Measurements from ENCODE around the gene ADRB1.

Gene ADRB1

GRCh38 chr10:114043532-114044246 is at the start of gene ADRB1:
Gene ADRB1, plus strand, starts transcription at chr10:114043866. Its CDS starts 267 bp downstream, at chr10:114044133.
- TF ChIP-seq GATA3 (IDR thresholded peaks at IDR 0.05; ENCODE audit: low read depth, low read length) (no peak), GATA2 (IDR thresholded peaks at IDR 0.05; ENCODE audit: low read depth, low read length) (no peak)

- TF ChIP-seq GATA3 (IDR thresholded peaks at IDR 0.05; ENCODE audit: low read depth, low read length) = no peak
- no peak for TF ChIP-seq GATA2 (IDR thresholded peaks at IDR 0.05; ENCODE audit: low read depth, low read length)
These were observed 48.5 kb upstream of the ADRB1 start for GRCh38 chr10:113995201-113995600.

GRCh38 chr10:113997428-113997827 is 46.2 kb upstream of the ADRB1 start:
- TF ChIP-seq GATA3 (IDR thresholded peaks at IDR 0.05; ENCODE audit: low read depth, low read length) = no peak
- no peak for TF ChIP-seq GATA2 (IDR thresholded peaks at IDR 0.05; ENCODE audit: low read depth, low read length)

- no peak for TF ChIP-seq GATA2 (IDR thresholded peaks at IDR 0.05; ENCODE audit: low read depth, low read length)
These were observed 44.1 kb upstream of the ADRB1 start for GRCh38 chr10:113999531-113999930.

GRCh38 chr10:114000457-114001010 is 43.1 kb upstream of the ADRB1 start:
- TF ChIP-seq GATA3 (IDR thresholded peaks at IDR 0.05; ENCODE audit: low read depth, low read length) = no peak
- no peak for TF ChIP-seq GATA2 (IDR thresholded peaks at IDR 0.05; ENCODE audit: low read depth, low read length)

GRCh38 chr10:114002422-114002821 is 41.2 kb upstream of the ADRB1 start:
- TF ChIP-seq GATA3 (IDR thresholded peaks at IDR 0.05; ENCODE audit: low read depth, low read length) (no peak), GATA2 (IDR thresholded peaks at IDR 0.05; ENCODE audit: low read depth, low read length) (no peak)

- TF ChIP-seq GATA2 (IDR thresholded peaks at IDR 0.05; ENCODE audit: low read depth, low read length) = no peak
- no peak for TF ChIP-seq GATA3 (IDR thresholded peaks at IDR 0.05; ENCODE audit: low read depth, low read length)
These were observed 40.3 kb upstream of the ADRB1 start for GRCh38 chr10:114003161-114003941.

GRCh38 chr10:114009281-114009996 is 34.2 kb upstream of the ADRB1 start:
- TF ChIP-seq GATA2 (IDR thresholded peaks at IDR 0.05; ENCODE audit: low read depth, low read length) (no peak), GATA3 (IDR thresholded peaks at IDR 0.05; ENCODE audit: low read depth, low read length) (no peak)

- TF ChIP-seq GATA2 (IDR thresholded peaks at IDR 0.05; ENCODE audit: low read depth, low read length) (no peak), GATA3 (IDR thresholded peaks at IDR 0.05; ENCODE audit: low read depth, low read length) (no peak)
These were observed 33.4 kb upstream of the ADRB1 start for GRCh38 chr10:114010316-114010715.

GRCh38 chr10:114012650-114013049 is 31.0 kb upstream of the ADRB1 start:
- TF ChIP-seq GATA3 (IDR thresholded peaks at IDR 0.05; ENCODE audit: low read depth, low read length) (no peak), GATA2 (IDR thresholded peaks at IDR 0.05; ENCODE audit: low read depth, low read length) (no peak)

- TF ChIP-seq GATA2 (IDR thresholded peaks at IDR 0.05; ENCODE audit: low read depth, low read length) (no peak), GATA3 (IDR thresholded peaks at IDR 0.05; ENCODE audit: low read depth, low read length) (no peak)
These were observed 28.0 kb upstream of the ADRB1 start for GRCh38 chr10:114015708-114016107.

GRCh38 chr10:114017271-114017670 is 26.4 kb upstream of the ADRB1 start:
- no peak for TF ChIP-seq GATA3 (IDR thresholded peaks at IDR 0.05; ENCODE audit: low read depth, low read length)

- TF ChIP-seq GATA2 (IDR thresholded peaks at IDR 0.05; ENCODE audit: low read depth, low read length) (no peak), GATA3 (IDR thresholded peaks at IDR 0.05; ENCODE audit: low read depth, low read length) (no peak)
These were observed 25.8 kb upstream of the ADRB1 start for GRCh38 chr10:114017873-114018272.

- no peak for TF ChIP-seq GATA3 (IDR thresholded peaks at IDR 0.05; ENCODE audit: low read depth, low read length)
- no peak for TF ChIP-seq GATA2 (IDR thresholded peaks at IDR 0.05; ENCODE audit: low read depth, low read length)
These were observed 24.4 kb upstream of the ADRB1 start for GRCh38 chr10:114019226-114019625.
